PFSK-1 (cell line): ENCODE measurements around the gene IRX6.

Experiments used
- FOXP2 ChIP-seq: optimal IDR thresholded peaks from 2 replicates; pipeline ENCODE3; 2011; ENCODE audit warnings: borderline replicate concordance, control low read depth, inconsistent platforms; ENCODE audit not compliant: insufficient read depth; ENCODE audit errors: extremely low read length, extremely low read depth
- POLR2AphosphoS5 ChIP-seq: IDR thresholded peaks from 2 replicates; pipeline ENCODE4 v1.6.1; 2012; ENCODE audit warnings: low read depth, mild to moderate bottlenecking, control low read depth, low read length, moderate library complexity
- SIN3A ChIP-seq: IDR thresholded peaks from 2 replicates; pipeline ENCODE4 v1.6.1; 2012; ENCODE audit warnings: mild to moderate bottlenecking, low read length, moderate library complexity, borderline replicate concordance; ENCODE audit not compliant: insufficient read depth
- TAF1 ChIP-seq: IDR thresholded peaks from 2 replicates; pipeline ENCODE4 v1.6.1; 2012; ENCODE audit warnings: low read length, control low read depth, borderline replicate concordance; ENCODE audit not compliant: insufficient read depth
- TF ChIP-seq, protein P1 (sequence below), 2 experiments: IDR thresholded peaks; 2 replicates each; pipeline versions ENCODE4 v1.6.1 to v1.8.0; 2011 to 2012; ENCODE audit warnings: low read depth in 2 of 2, low read length in 2 of 2, control low read depth in 1 of 2, inconsistent platforms in 1 of 2, mild to moderate bottlenecking in 1 of 2, moderate library complexity in 1 of 2; ENCODE audit not compliant: insufficient read depth in 1 of 2

Gene IRX6

DNA sequence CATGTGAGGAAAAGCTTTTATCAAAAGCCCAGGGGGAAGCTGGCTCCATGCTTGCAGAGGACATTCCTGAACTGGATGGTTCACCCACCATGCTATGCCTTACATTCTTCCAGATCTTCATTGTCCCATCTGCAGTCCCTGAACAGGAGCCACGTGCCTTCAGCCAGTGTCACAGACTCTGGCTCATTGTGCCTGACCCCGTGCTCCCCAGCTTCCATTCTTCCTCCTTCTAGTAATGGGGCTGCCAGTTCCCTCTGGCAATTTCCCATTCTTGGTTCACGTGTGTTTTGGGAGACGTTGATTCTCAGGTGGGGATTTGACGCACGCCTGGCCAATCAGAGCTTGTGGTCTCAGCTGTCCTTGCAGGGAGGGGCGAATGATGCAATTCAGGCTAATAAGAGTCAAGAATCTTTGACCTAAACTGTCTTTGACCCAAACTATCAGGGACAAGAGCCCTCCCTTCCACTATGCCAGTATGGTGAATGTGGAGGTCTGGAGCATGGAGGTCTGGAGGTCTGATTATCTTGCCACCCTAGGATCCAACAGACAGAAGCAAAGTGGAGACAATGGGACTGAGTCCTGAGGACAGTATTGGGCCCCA lies 52.7 kb downstream of the IRX6 start:
- no peak for TF ChIP-seq FOXP2
- no peak for TF ChIP-seq TAF1
- TF ChIP-seq, protein P1, sequence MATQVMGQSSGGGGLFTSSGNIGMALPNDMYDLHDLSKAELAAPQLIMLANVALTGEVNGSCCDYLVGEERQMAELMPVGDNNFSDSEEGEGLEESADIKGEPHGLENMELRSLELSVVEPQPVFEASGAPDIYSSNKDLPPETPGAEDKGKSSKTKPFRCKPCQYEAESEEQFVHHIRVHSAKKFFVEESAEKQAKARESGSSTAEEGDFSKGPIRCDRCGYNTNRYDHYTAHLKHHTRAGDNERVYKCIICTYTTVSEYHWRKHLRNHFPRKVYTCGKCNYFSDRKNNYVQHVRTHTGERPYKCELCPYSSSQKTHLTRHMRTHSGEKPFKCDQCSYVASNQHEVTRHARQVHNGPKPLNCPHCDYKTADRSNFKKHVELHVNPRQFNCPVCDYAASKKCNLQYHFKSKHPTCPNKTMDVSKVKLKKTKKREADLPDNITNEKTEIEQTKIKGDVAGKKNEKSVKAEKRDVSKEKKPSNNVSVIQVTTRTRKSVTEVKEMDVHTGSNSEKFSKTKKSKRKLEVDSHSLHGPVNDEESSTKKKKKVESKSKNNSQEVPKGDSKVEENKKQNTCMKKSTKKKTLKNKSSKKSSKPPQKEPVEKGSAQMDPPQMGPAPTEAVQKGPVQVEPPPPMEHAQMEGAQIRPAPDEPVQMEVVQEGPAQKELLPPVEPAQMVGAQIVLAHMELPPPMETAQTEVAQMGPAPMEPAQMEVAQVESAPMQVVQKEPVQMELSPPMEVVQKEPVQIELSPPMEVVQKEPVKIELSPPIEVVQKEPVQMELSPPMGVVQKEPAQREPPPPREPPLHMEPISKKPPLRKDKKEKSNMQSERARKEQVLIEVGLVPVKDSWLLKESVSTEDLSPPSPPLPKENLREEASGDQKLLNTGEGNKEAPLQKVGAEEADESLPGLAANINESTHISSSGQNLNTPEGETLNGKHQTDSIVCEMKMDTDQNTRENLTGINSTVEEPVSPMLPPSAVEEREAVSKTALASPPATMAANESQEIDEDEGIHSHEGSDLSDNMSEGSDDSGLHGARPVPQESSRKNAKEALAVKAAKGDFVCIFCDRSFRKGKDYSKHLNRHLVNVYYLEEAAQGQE (IDR thresholded peaks at IDR 0.05; ENCODE audit: insufficient read depth in 1 of 2, low read depth in 2 of 2, low read length in 2 of 2): no peak
- no peak for TF ChIP-seq SIN3A
- no peak for TF ChIP-seq POLR2AphosphoS5

DNA sequence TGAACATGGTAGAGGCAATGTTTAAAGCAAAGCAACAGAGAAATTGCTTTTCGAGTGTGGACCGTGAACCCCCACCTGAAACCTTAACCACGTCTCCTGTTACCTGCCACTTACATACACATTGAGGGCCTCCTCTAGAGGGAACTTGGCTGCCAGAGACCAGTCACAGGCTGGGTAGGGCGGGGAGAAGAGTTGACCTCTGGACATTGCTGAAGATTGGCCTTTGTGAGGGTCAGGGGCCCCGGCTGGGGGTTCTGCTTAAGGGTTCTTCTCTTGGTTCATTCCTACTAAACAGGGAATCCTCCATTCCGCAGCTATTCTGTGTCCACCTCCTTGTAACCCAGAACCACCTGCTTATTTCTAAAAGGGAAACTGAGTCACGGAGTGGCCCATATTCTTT lies 53.8 kb downstream of the IRX6 start:
- TF ChIP-seq SIN3A (no peak), POLR2AphosphoS5 (no peak)
- TF ChIP-seq, protein P1 (IDR thresholded peaks at IDR 0.05; ENCODE audit: insufficient read depth in 1 of 2, low read depth in 2 of 2, low read length in 2 of 2): no peak

DNA sequence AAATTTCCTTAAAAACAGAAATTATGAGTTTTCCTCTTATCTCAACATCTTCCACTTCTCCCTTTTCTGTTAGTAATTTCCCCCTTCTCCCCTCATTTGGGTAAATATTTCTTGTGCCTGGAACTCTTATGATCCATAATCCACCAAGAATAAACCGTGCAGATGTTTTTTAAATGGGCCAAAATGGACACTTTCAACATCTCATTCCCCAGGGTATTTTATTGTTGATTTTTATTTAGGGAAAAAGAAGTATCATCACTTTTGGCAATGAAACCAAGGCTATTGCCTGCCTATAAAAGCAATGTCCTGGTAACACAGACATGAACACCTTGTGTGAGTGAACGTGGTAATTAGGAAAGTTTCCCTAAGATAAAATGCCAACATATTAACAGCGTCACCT lies 54.6 kb downstream of the IRX6 start:
- TF ChIP-seq SIN3A (no peak), POLR2AphosphoS5 (no peak), TAF1 (no peak), FOXP2 (no peak)
- TF ChIP-seq, protein P1 (IDR thresholded peaks at IDR 0.05; ENCODE audit: insufficient read depth in 1 of 2, low read depth in 2 of 2, low read length in 2 of 2): no peak

DNA sequence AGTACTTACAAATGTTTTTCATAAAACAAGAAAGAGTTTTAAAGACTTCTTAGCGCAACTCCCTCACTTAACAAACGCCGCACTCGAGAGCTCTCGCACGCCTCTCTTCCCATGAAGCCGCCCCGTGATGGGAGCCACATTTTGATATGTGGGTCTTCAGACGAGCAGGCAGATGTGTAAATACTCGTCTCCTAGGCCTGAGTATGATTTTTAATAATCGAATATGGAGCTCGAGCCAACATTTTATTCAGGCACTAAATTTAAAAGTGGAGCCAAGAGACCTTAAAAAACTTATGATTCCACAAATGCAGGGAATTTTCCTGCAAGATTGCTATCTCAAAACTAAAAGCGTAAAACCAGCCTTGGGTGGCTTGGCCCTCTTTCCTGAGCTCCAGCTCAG lies 55.4 kb downstream of the IRX6 start:
- TF ChIP-seq FOXP2 (no peak), TAF1 (no peak), POLR2AphosphoS5 (no peak), SIN3A (no peak)
- TF ChIP-seq, protein P1 (IDR thresholded peaks at IDR 0.05; ENCODE audit: insufficient read depth in 1 of 2, low read depth in 2 of 2, low read length in 2 of 2): no peak

DNA sequence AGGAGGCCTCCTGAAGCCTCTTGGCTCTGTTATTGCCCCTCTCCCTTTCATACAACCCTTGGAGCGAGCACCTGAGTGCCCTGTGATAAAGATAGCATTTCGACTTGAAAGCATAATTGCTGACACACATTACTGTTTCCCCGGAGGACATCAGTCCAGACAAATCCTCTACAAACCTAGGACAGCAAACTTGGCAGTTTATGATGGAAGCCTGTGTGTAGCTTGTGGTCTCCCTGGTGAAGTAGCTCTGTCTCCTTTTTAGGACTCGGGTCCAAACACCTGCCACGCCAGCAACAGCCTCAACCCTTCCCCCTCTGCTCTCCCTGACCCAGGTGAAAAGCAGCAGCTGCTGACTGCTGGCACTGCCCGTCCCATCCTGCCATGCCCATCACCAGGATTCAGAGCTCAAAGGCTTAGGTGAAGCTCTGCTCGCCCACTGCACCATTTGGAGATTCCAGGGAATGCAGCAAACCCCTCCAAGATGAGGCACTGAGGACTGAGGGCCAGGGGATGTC lies 55.9 kb downstream of the IRX6 start:
- TF ChIP-seq, protein P1 (IDR thresholded peaks at IDR 0.05; ENCODE audit: insufficient read depth in 1 of 2, low read depth in 2 of 2, low read length in 2 of 2): no peak
- TF ChIP-seq FOXP2 (no peak), POLR2AphosphoS5 (no peak), SIN3A (no peak), TAF1 (no peak)
